NK-92 (cell line): ENCODE results near the gene SIGLEC10.
"Not testable (repeated sequence)": the region's sequence is repeated elsewhere in the genome, so short reads cannot be mapped to it uniquely, and the experiment has no call there.

Experiments used
- DNase-seq: peaks from one replicate; lab custom pipeline; 2025; ENCODE audit not compliant: unreplicated experiment; lab: John Stamatoyannopoulos, UW

SIGLEC10 gene

DNA sequence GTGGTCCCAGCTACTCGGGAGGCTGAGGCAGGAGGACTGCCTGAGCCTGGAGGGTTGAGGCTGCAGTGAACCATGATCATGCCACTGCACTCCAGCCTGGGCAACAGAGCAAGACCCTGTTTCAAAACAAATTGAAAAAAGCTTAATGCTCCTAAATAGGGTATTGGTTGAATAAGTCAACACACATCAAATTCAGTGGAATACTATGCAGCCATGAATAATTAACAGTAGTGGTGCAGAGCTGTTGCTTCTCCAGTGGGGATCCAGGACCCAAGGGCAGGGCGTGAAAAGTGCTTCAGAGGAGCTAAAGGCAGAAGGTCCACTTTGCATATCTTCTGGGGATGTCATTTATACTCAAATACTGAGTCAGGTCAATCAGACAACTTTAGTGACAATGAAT, 22.6 kb upstream of the SIGLEC10 start:
- DNase-seq = no peak

DNA sequence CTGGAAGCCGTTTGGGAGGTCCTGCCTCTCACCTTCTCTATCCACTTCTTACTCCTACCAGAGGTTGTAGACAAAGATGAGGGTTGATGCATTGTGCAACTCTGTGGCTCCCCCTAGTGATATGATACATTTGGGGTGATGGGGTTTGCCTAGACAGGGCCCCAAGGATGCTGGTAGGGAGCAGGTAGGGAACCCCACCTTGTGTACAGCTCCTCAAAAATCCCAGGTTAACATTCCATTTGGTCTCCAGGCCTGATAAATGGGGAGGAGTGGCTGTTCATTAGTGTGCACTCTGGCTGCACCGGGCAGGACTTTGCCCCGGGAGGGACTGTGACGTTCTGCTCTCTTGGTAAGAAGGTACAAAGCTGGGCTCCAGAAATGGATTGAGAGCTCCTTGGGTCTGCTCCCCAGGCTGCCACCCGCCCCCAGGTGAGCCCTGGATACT, 21.6 kb upstream of the SIGLEC10 start:
- no peak for DNase-seq

DNA sequence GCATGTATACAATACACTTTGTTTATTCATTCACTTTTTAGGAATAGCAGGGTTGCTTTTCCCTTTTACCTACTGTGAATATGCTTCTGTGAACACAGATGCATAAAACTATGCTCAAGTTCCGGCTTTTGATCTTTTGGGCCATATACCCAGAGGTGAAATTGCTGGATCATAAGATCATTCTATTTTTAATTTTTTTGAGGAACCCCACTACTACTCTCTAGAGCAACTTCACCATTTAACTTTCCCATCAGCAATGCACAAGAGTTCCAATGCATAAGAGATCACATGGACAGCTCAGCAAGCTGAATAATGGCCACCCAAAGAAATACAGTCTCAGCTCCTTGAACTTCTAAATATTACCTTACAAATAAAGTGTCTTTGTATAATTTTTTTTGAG, 17.0 kb upstream of the SIGLEC10 start:
- no peak for DNase-seq

DNA sequence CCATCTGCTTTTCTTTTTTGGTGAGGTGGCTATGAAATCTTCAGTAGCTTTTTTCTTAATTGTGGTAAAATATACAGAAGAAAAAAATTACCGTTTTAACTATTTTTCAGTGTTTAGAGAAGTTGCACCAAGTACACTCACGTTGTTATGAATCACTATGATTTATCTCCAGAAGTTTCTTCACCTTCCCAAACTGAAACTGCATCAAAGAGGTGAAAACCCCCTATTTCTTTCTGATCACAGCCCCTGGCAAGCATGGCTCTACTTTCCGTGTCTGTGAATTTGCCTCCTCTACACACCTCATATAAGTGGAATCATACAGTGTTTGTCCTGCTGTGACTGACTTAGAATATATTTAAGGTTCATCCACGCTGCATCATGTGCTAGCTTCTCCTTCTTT, 15.6 kb upstream of the SIGLEC10 start:
- DNase-seq = no peak

DNA sequence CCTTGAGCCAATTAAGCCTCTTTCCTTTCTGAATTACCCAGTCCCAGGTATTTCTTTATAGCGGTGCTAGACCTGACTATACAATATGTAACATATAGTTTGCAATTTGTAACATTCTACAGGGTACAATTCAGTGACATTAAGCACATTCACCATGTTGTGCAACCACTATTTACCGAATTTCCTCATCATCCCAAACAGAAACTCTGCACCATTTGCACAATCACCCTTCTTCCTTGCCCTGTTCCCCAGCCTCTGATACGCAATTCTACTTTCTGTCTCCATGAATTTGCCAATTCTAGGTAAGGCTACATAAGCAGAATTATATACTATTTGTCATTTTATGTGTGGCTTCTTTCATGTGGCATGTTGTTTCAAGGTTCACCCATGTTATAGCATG, 13.7 kb upstream of the SIGLEC10 start:
- DNase-seq = no peak

DNA sequence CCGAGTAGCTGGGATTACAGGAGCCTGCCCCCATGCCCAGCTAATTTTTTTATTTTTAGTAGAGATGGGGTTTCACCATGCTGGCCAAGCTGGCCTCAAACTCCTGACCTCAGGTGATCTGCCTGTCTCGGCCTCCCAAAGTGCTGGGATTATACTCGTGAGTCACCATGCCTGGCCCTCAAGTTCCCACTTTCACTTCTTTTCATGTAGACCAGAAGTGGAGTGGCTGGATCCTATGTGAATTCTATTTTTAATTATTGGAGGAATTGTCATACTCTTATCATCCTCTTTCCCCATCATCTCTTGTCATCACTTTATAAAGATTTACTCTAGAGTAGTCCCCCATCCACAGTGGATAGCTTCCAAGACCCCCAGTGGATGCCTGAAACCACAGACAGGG, 12.8 kb upstream of the SIGLEC10 start:
- no peak for DNase-seq

DNA sequence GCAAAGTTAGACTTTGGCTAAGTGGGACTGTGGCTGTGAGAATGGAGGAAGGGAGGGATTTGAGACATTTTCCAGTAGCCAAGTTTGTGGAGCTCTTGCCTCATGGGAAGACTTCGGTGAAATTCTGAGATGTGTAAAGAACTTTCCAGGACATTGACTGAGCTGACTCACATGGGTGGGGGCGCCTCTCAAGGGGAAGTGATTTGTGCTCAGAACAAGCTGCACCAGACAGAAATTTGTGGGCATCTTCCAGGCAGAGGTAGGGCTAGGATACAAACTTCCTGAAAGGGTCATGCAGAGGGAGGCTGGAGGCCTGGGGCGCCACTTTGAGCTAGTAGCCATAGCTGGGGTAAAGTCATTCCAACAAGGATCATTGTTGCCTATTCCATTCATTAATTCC, 9.8 kb upstream of the SIGLEC10 start:
- no peak for DNase-seq

DNA sequence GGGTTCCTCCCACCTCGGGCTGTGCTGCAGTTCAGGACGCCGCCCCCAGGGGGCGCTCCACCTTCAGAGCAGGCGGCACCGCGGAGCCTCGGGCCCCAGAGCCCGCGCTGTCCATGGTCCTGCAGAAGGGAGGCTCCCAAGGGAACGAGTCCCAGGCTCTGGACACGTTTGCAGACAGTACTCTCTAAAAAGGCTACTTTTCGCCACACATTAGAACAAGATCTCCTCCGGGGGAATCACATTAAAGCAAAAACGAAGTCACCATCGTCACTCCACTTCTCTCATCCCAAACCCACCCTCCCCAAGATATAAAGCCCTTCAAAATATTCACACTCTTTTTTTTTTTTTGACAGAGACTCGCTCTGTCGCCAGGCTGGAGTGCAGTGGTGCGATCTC, 4.6 kb upstream of the SIGLEC10 start:
- DNase-seq = no peak

DNA sequence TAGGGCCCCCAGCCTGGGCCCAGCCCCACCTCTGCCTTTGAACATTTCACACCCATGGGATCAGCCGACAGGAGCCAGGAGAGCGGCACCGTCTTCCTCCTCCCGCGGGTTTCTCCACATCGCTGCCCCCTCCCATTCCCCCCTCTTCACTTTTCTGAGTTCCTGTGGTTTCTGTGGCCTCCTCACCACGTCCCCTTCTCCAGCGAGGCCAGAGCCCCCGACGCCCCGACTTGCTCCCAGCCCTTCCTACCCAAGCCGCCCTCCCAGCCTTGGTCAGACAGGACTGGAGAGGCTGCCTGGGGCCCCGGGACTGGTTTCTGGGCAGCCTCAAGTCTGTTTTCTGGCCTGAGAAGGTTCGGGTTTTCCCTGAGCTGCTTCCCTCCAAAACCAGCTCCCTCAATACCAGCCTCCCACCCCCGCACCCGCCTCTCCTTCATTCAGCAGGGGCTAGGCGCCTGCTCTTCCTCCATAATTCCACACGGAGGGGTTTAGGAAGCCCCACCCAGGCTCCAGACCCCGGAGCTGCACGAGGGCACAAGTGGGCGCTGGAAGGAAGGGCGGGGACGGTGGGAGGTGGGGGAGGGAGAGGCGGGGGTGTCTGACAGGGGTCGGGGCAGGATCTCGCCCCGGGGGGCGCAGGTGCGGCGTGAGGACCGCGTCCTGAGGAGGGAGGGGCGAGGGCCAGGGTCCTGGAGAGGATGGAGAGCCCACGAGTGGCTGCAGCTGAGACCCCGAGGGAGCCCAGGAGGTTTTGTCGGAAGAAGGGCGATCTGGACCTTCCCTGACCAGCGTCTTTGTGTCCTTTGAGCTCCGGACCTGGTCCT, 4.0 kb upstream of the SIGLEC10 start:
- no peak for DNase-seq

DNA sequence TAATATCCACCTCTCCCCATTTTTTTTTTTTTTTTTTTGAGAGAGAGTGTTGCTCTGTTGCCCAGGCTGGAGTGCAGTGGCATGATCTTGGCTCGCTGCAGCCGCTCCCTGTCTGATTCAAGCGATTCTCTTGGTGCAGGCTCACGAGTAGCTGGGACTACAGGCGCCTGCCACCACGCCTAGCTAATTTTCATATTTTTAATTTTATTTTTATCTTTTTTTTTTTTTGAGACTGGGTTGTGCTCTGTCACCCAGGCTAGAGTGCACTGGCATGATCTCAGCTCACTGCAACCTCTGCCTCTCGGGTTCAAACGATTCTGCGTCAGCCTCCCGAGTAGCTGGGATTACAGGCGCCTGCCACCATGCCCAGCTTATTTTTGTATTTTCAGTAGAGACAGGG, 3.1 kb upstream of the SIGLEC10 start:
- DNase-seq = not testable (repeated sequence)

DNA sequence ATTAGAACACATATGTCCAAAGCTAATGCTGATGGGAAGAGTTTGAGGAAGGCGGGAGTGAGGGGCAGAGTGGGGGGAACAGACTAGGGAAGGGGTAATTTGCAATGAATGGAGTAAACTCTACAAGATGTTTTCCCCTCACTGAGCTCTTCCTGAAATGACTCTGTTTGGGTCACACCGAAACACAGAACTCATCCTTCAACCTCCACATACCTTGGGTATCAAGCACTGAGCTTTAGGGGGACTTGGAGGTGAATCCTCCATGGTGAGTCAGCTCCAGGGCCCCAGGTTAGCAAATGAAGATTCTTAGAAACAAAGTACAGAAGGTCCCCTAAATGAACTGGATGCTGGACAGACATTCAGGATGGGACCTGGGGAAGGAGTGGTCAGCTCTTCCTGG, 1.3 kb upstream of the SIGLEC10 start:
- DNase-seq = no peak

DNA sequence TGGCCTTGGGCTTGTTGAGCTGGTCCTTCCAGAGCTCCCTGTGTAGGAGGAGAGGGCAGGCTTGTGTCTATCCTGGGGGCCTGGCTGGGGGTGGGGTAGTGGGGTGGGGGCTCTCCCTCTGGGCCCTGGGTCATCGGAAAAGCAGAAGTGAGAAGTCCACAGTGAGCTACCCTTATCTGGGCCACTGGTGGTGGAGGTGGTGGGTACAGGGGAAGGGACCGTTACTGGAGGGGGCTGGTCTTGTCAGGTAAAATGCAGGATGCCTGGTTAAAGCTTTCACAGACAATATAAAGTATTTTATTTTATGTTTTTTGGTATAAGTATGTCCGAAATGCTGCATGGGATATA, 342 bp upstream of the SIGLEC10 start:
- no peak for DNase-seq

DNA sequence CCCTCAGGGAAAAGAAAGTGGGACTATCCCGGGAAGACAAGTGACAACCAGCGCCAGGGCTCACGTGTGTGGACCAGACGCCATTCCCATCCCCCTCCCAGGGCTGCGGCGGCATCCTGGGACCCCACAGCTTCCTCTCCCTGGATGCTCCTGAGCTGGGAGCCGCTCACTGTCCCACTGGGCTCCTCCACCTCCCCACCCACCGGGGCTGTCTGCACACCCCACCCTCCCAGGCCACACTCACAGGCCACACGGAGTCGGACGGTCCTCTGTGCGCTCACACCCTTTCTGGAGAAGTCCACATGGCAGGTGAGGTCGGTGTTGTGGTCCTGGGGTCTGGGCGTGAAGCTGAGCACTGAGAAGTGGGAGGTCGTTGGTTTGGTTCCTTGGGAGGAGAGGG, 1.0 kb downstream of the SIGLEC10 start:
- not testable (repeated sequence) for DNase-seq

DNA sequence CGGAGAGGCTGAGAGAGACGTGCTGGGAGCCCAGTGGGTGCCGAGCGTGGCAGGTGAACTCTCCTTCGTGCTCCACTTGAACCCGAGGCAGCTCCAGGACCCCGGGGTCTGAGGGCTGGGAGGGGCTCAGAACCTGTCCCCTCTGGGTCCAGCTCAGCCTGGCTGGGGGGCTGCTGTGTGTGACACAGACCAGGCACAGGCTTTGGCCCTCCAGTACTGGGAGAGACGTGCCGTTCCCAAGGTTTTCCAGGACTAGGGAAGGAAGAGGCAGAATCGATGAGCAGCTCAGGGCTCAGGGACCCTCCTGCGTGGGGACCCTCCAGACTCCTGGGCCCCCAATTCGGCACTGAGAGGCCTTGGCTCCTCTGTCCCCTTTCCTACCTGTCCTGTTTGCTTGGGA, 2.3 kb downstream of the SIGLEC10 start:
- DNase-seq = no peak

DNA sequence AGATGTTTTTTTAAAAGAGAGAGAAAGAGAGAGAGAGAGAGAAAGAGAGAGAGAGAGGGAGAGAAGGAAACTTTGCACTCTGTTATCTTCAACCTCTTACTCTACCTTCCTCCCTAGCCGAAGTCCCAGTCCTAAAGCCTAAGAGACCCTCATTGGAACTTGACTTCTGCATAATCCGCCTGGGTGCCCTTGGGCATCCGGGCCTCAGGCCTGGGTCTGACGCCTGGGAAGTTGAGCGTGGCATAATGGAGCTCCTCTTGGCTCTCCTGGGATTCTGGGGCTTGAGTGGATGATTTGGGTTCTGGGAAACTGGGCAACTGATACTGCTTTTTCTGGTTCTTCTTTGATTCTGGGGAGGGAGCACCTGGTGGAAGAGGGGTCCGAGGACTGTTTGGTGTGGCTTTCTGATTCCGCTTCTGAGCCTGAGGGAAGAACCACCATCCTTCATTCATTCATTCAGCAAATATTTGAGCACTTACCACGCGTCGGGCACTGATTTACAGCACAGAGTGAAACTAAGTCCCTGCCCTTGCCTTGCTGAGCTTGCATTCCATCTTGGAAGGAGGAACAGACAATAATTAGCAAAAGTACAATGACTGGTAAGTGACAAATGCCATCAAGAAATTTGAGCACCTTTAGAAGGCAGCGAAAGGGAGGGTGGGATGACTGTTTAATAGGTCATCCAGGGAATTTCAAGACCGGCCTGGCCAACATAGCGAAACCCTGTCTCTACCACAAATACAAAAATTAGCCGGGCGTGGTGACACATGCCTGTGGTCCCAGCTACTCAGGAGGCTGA, 6.3 kb downstream of the SIGLEC10 start:
- DNase-seq = no peak

DNA sequence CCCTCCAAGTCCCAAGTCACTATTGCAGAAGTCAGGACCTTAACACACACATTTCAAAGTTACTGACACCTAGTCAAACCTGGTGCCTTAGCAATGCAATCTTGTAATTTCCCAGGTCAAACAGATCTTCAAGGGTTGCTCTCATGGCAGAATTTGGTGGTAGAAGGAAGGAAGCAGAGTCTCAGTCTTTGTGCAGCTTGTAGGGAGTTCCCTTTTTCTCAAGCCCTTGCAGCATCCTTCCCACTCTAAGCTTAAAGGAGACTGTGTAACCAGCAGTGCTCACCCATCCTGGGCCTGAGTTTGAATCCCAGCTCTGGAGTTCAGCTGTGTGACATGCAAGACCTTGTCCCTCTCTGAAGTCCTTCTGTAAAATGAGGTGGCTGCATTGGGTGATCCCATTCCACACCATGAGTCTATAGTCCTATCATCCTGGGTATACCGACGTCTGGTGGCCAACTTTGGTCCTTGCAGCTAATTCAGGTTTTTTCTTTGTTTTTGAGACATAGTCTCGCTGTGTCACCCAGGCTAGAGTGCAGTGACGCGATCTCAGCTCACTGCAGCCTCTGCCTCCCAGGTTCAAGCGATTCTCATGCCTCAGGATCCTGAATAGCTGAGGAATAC, 9.8 kb downstream of the SIGLEC10 start:
- no peak for DNase-seq

DNA sequence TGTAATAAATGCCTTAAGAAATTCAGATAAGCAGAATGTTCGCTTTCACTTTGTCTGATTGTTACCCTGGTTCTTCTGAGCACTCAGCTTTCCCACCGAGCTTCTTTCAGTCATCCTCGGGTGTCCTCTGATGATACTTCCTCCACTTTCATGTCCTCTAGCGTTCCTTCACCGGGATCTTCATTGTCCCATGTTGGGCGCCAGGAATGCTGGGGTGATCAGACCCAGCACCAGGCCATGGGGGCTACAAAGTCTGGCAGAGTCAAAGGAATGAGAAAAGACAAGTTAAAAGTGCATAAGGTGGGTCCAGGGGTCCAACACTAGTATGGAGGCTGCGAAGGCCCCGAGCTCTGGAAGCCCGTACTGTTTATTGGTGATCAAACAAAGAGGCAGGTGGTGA, 15.3 kb downstream of the SIGLEC10 start:
- no peak for DNase-seq

DNA sequence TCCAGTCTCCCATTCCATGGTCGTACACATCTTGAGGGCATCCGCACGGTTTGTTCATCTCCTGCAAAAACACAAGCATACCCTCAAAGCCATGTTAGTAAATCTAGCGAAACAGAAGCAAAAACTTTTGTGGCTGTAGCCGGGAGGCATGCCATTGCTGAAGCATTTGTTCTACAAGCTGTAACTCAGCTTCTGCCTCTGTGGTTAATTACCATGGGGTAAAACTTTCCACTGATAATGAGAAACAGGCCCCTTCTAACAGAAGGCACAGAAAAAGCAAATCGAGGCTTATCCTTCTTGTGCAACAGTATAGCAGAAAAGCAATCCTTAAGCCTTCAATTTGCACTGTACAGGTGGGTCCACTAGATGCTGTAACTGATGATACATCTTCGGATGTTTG, 17.5 kb downstream of the SIGLEC10 start:
- DNase-seq = not testable (repeated sequence)

DNA sequence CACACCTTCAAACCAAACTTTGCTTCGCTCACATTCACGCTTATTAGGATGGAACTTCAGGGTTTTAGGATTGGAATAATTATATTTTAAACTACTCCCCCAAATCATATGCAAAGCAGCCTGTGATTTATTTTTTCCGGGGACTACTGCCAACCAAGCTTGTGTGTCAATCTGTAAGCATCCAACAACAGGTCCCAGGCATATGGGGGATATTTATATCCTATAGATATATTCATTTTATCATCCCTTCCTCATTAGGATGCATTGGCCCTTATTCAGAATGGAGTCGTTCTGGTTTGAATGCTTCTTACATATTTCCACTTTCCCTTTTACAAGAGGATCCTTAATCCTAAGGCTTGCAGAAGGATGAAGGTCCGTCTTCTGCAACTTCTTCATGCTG, 18.2 kb downstream of the SIGLEC10 start:
- DNase-seq = no peak

DNA sequence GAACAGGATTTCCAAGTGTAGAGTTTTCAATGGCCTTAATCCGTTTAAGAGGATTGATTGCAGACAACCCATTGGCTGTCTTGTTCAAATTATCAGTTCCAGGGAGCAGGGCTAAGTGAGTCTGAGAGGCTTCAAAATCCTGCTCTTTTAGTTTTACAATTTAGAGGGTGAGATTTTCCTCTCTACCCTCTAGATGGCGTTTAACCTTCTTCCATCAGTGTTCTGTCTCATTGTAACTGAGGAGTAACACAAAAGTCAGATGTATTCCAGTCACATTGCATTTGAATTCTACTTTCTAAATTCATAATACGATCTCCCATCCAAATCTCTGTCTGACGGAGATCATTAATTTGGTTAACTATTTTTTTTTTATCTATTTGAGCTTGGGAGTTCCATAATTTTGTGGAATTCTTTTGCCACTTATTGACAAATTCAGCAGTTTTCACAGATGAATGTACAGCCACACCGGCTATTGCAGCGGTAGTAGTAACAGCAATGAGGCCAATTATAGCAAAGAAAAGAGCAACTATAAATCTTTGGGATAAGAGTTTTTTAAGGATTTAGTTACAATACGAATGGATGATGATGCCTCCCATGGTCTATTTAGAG, 19.2 kb downstream of the SIGLEC10 start:
- DNase-seq = no peak

DNA sequence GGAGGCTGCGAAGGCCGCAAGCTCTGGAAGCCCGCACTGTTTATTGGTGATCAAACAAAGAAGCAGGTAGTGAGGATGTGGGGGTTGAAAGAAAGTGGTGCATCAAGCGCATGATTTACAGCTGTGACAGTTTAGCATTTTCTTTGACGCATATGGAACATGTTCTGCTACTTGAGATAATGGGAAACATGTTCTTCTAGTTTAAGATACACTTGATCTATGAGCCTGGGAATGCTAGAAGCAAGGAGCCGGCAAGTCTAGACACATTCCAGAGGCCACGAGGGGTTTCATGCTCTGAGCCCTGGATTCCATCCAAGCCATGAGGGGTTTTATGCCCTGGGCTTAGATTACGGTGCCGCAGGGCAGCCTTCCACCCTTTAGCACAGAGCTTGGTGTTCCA, 20.0 kb downstream of the SIGLEC10 start:
- not testable (repeated sequence) for DNase-seq

DNA sequence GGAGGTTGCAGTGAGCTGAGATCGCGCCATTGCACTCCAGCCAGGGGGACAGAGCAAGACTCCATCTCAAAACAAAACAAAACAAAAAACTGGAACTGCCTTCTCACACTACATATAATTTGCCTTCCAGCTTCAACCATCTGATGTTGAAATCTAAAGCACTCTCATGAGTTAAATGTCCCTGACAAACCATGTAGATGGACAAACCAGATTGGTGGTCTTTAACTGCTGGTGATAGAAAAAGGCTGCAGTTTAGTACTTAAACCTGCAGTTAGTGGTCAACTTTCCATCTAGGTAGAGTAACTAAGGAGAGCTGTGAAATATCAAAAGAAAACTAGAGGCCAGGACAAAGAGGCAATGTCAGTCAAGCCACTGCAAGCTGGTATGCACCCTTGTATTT, 21.3 kb downstream of the SIGLEC10 start:
- DNase-seq = no peak
